Panc1 (cell line): ENCODE data around the gene ACVR1B. TPM values are rescaled to one million over a fixed set of nuclear protein-coding genes. Genes with fewer than 3 reads are reported as not detected.

Experiments
- ATAC-seq: fragments of 200-7000 bp; cut with Tn5 transposase; 2 replicates; pipeline ENCODE4 v1.9.1; 2020; ENCODE audit warnings: mild to moderate bottlenecking, moderate library complexity
- BruUV-seq: library from RNA; stranded (reverse); fragments of 400-500 nt; replicated peaks from 2 replicates; lab custom pipeline; 2021; lab: Mats Ljungman, UMichigan
- CTCF ChIA-PET: fragments of 300-600 bp; sonication (Branson Sonifier 250); formaldehyde crosslinking; loops from one replicate; lab custom pipeline; 2022; ENCODE audit warnings: antibody characterized with exemption; lab: Charles Lee
- POLR2A ChIA-PET: fragments of 300-600 bp; sonication (Branson Sonifier 250); formaldehyde crosslinking; loops from one replicate; lab custom pipeline; 2022; ENCODE audit warnings: antibody characterized with exemption; lab: Charles Lee
- DNase-seq: peaks from one replicate; pipeline ENCODE4 v3.0.0-alpha.2; 2010; ENCODE audit warnings: low read depth, low spot score
- H3K27ac ChIP-seq: 2 replicates; pipeline ENCODE4 v1.5.1; 2011; ENCODE audit warnings: mild to moderate bottlenecking, low read length, inconsistent platforms
- H3K27me3 ChIP-seq: fragments of 200-500 bp; sonication (Bioruptor generic); 2 replicates; pipeline ENCODE4 v1.6.0; 2014; ENCODE audit warnings: low read length, inconsistent platforms; ENCODE audit not compliant: control insufficient read depth, insufficient read depth
- H3K36me3 ChIP-seq: fragments of 200-500 bp; sonication (Bioruptor generic); 2 replicates; pipeline ENCODE4 v1.5.1; 2014; ENCODE audit warnings: inconsistent platforms, mild to moderate bottlenecking, low read length, moderate library complexity; ENCODE audit not compliant: control insufficient read depth, insufficient read depth
- H3K4me1 ChIP-seq: 2 replicates; pipeline ENCODE4 v1.5.1; 2011; ENCODE audit warnings: inconsistent platforms, mild to moderate bottlenecking, low read length, moderate library complexity; ENCODE audit not compliant: control insufficient read depth, insufficient read depth
- H3K4me3 ChIP-seq, 2 experiments: 2 replicates each; pipeline ENCODE4 v1.5.1; 2011 to 2012; ENCODE audit warnings: low read depth in 2 of 2, low read length in 2 of 2, mild to moderate bottlenecking in 2 of 2, inconsistent platforms in 1 of 2, moderate library complexity in 1 of 2
- H3K9me3 ChIP-seq: fragments of 200-500 bp; sonication (Bioruptor generic); 2 replicates; pipeline ENCODE4 v1.5.1; 2014; ENCODE audit warnings: low read depth, mild to moderate bottlenecking, inconsistent platforms, low read length, moderate library complexity; ENCODE audit not compliant: control insufficient read depth, insufficient read depth
- CTCF ChIP-seq: fragments of 450-650 bp; IDR thresholded peaks from 2 replicates; pipeline ENCODE4 v1.5.1; 2017; ENCODE audit warnings: mild to moderate bottlenecking
- POLR2AphosphoS5 ChIP-seq: IDR thresholded peaks from 2 replicates; pipeline ENCODE4 v1.6.1; 2012; ENCODE audit warnings: mild to moderate bottlenecking, low read depth, low read length, moderate library complexity
- REST ChIP-seq, 2 experiments: IDR thresholded peaks; 2 replicates each; pipeline ENCODE4 v1.6.1; 2011 to 2012; ENCODE audit warnings: low read depth in 2 of 2, control low read depth in 1 of 2, low read length in 1 of 2, mild to moderate bottlenecking in 1 of 2, moderate library complexity in 1 of 2; ENCODE audit not compliant: insufficient read depth in 1 of 2
- SIN3A ChIP-seq: IDR thresholded peaks from 2 replicates; pipeline ENCODE4 v1.6.1; 2012; ENCODE audit warnings: low read depth, mild to moderate bottlenecking, low read length, moderate library complexity, borderline replicate concordance; ENCODE audit not compliant: insufficient read depth
- TCF7L2 ChIP-seq: IDR thresholded peaks from 2 replicates; pipeline ENCODE4 v1.6.1; 2011; ENCODE audit warnings: mild to moderate bottlenecking, low read depth, low read length, inconsistent platforms
- in situ Hi-C: cut with HindIII; loops from 2 replicates; pipeline ENCODE4 v1.10.0; 2016; ENCODE audit warnings: low sequenced_read_pairs, low pct_unique_long_range_greater_than_20kb
- intact Hi-C: fragments of 100-400 bp; cut with micrococcal nuclease; formaldehyde crosslinking; loops from one replicate; pipeline ENCODE4 v1.10.0; 2022; ENCODE audit not compliant: unreplicated experiment
- total RNA-seq: library from RNA; stranded (reverse); gene quantifications from one replicate; pipeline ENCODE4 v1.2.1, GENCODE V29; 2021; ENCODE audit not compliant: unreplicated experiment

Gene ACVR1B
- total RNA-seq, 1 experiment from 2014 or later, result 23.0 TPM

DNA sequence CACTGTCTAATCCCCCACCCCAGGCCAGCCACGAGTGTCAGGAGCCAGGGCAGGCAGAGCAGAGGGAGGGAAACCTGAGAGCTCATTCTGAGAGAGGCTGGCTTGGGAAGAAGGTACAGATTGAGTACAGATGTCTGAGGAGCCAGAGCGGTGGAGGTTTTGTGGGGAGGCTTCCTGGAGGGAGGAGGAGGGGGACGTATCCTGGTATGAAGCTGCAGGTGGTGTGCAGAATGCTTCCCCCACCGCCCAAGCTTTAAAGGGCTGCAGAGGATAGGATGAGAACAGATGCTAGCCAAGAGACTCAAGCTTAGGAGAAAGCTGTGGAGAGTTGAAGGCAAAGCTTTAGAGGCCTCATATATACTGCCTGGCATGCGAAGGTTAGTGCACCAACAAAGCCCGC, 52.1 kb downstream of the ACVR1B start:
- Histone ChIP-seq H3K4me1 (no peaks in the 10 kb centered on the region), H3K27ac (no peak overlapping the region), H3K27me3 (peaks cover 4% of the 10 kb centered on the region; the same call in 1 of the 2 replicates), H3K9me3 (no peaks in the 10 kb centered on the region), H3K36me3 (no peaks in the 10 kb centered on the region), H3K4me3 (no peak overlapping the region)
- CTCF ChIA-PET, result interaction anchor here (0.7 to 3.3 kb wide), 7 partner anchors 10 to 117 kb away, joined by 3 to 62 read pairs (median 6); partner anchors contain the start of gene ATG101
- ATAC-seq, result no peak
- BruUV-seq, result no TSS peak
- no peak for TF ChIP-seq TCF7L2
- no peak for TF ChIP-seq REST (IDR thresholded peaks at IDR 0.05; ENCODE audit: insufficient read depth in 1 of 2, low read depth in 2 of 2, low read length in 1 of 2)
- no peak for TF ChIP-seq SIN3A
- no peak for TF ChIP-seq CTCF
- no peak for TF ChIP-seq POLR2AphosphoS5
- in situ Hi-C loops (no loop called here), intact Hi-C loops (no loop called here)
- DNase-seq, result no peak
- POLR2A ChIA-PET, result interaction anchor here (0.7 kb wide), 1 partner anchor 81 kb away, joined by 23 read pairs; no protein-coding TSS in a partner anchor

DNA sequence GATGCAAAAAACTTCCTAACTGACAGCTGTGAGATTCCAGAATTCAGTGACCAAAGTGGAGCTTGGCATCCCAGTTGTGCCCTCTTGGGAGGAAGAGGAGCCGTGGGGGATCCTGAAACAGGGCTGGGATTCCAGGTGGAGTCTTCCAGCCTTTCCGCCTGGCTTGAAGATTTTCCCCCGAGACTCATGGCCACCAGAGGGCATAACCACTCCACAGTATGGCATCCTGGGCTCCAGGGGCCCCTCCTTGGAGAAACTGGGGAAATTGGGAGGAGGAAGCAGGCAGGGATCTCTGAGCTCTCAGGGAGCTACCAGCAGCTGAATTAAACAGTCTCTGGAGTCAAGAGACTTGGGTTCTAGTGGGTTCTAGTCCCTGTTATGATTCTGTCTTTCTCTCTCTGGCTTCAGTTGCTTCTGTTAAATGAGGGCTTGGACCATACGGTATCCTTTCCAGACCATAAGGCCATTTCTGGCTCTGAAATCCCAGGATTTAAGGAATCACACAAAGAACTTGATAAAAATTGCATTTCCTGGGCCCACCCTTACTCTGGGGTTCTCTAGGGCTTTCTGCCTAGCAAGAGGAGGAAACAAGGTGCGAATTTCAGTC, 52.6 kb downstream of the ACVR1B start:
- Histone ChIP-seq H3K4me3 (no peak overlapping the region), H3K36me3 (no peaks in the 10 kb centered on the region), H3K9me3 (no peaks in the 10 kb centered on the region), H3K27me3 (peaks cover 4% of the 10 kb centered on the region; the same call in 1 of the 2 replicates), H3K4me1 (no peaks in the 10 kb centered on the region), H3K27ac (no peak overlapping the region)
- CTCF ChIA-PET, result interaction anchor here (0.6 to 3.3 kb wide), 10 partner anchors 11 to 1596 kb away, joined by 3 to 62 read pairs (median 4); partner anchors contain the start of gene ATG101
- TF ChIP-seq POLR2AphosphoS5, result no peak
- TF ChIP-seq SIN3A, result no peak
- peak; percentile 85 for TF ChIP-seq CTCF
- no peak for TF ChIP-seq REST (IDR thresholded peaks at IDR 0.05; ENCODE audit: insufficient read depth in 1 of 2, low read depth in 2 of 2, low read length in 1 of 2)
- no peak for TF ChIP-seq TCF7L2
- ATAC-seq (peak; percentile 78), DNase-seq (no peak)
- no TSS peak for BruUV-seq
- intact Hi-C loops (loop anchor here (2.0 kb wide), 1 partner anchor 17 kb away; no protein-coding TSS in a partner anchor), in situ Hi-C loops (no loop called here)
- POLR2A ChIA-PET, result interaction anchor here (1.0 kb wide), 1 partner anchor 19 kb away, joined by 3 read pairs; no protein-coding TSS in a partner anchor
